HG03196 (cell line): ENCODE data around the gene SPTBN5.

Experiments
- ATAC-seq: cut with Tn5 transposase; IDR thresholded peaks from one replicate; pipeline ENCODE4 v1.9.1; 2021; ENCODE audit not compliant: unreplicated experiment

Gene SPTBN5

GRCh38 chr15:41868321-41868720, 25.5 kb downstream of the SPTBN5 start:
- no peak for ATAC-seq

GRCh38 chr15:41866872-41867579, 26.8 kb downstream of the SPTBN5 start:
- ATAC-seq, result no peak

GRCh38 chr15:41866263-41866703, 27.6 kb downstream of the SPTBN5 start:
- no peak for ATAC-seq

GRCh38 chr15:41865490-41866055, 28.3 kb downstream of the SPTBN5 start:
- no peak for ATAC-seq

- no peak for ATAC-seq
These were observed 31.2 kb downstream of the SPTBN5 start for GRCh38 chr15:41862515-41863116.

GRCh38 chr15:41861736-41862356, 32.0 kb downstream of the SPTBN5 start:
- no peak for ATAC-seq

- no peak for ATAC-seq
These were observed 33.6 kb downstream of the SPTBN5 start for GRCh38 chr15:41860049-41860828.

- ATAC-seq, result no peak
These were observed 35.1 kb downstream of the SPTBN5 start for GRCh38 chr15:41858756-41859155.

GRCh38 chr15:41857316-41857715, 36.5 kb downstream of the SPTBN5 start:
- no peak for ATAC-seq

- ATAC-seq, result no peak
These were observed 37.1 kb downstream of the SPTBN5 start for GRCh38 chr15:41856716-41857115.

GRCh38 chr15:41856262-41856661, 37.6 kb downstream of the SPTBN5 start:
- no peak for ATAC-seq

- no peak for ATAC-seq
These were observed 38.4 kb downstream of the SPTBN5 start for GRCh38 chr15:41855261-41855961.

- no peak for ATAC-seq
These were observed 39.4 kb downstream of the SPTBN5 start for GRCh38 chr15:41854443-41854842.

GRCh38 chr15:41853831-41854230, 40.0 kb downstream of the SPTBN5 start:
- no peak for ATAC-seq

GRCh38 chr15:41852736-41853590, 40.9 kb downstream of the SPTBN5 start:
- no peak for ATAC-seq

GRCh38 chr15:41851755-41852370, 42.0 kb downstream of the SPTBN5 start:
- no peak for ATAC-seq

GRCh38 chr15:41851167-41851523, 42.7 kb downstream of the SPTBN5 start:
- no peak for ATAC-seq

- no peak for ATAC-seq
These were observed 43.2 kb downstream of the SPTBN5 start for GRCh38 chr15:41850482-41851166.

GRCh38 chr15:41849861-41850260, 44.0 kb downstream of the SPTBN5 start:
- ATAC-seq, result no peak
